GM18498 (cell line): ENCODE data around the gene ST7L.

ENCODE experiments used
- ATAC-seq: cut with Tn5 transposase; IDR thresholded peaks from one replicate; pipeline ENCODE4 v1.9.1; 2021; ENCODE audit warnings: mild to moderate bottlenecking, moderate library complexity; ENCODE audit not compliant: unreplicated experiment

Gene ST7L

GRCh38 chr1:112518186-112518585 is 100.8 kb downstream of the ST7L start:
- no peak for ATAC-seq

DNA sequence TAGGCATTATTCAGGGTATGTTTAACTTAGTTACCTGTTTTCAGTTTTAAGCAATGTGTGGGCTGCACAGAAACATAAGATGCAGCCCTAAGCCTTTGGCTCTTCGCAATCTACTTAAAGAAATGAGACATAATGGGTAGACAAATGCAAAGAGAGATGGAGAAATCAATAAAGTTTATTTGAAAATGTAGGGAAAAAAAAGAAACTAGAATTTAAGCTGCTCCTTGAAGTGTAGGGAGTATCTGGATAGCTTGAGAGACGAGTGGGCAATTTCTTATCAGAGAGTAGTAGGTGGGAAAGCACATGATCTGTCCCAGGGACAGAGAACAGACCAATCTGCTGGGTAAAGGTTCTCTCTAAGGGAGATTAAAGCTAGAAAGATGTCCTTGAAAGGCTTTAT is 101.3 kb downstream of the ST7L start:
- no peak for ATAC-seq

- ATAC-seq, result no peak
Measured at GRCh38 chr1:112517231-112517630, 101.7 kb downstream of the ST7L start.

- no peak for ATAC-seq
Measured at GRCh38 chr1:112516141-112516540, 102.8 kb downstream of the ST7L start.

- no peak for ATAC-seq
Measured at GRCh38 chr1:112515311-112516009, 103.5 kb downstream of the ST7L start.

GRCh38 chr1:112514901-112515300 is 104.0 kb downstream of the ST7L start:
- no peak for ATAC-seq

- no peak for ATAC-seq
Measured at GRCh38 chr1:112513112-112513870, 105.7 kb downstream of the ST7L start.

DNA sequence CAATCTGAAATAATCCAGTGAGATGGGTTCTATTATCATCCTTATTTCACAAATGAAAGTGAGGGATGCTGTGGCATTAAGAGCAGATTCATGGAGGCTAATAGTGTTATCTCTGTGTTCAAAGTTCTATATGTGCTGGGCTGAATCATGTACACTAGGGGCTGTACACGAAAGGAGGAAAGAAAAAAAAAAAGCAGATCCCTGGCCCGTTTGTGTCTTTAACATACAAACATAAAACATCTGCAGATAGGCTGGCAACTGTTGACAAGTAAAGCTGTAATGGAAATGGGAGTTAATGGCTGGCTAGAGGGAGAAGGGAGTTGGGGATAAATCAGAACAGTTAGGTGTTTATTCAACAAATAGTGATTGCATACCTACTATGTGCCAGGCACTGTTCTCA is 107.0 kb downstream of the ST7L start:
- no peak for ATAC-seq

DNA sequence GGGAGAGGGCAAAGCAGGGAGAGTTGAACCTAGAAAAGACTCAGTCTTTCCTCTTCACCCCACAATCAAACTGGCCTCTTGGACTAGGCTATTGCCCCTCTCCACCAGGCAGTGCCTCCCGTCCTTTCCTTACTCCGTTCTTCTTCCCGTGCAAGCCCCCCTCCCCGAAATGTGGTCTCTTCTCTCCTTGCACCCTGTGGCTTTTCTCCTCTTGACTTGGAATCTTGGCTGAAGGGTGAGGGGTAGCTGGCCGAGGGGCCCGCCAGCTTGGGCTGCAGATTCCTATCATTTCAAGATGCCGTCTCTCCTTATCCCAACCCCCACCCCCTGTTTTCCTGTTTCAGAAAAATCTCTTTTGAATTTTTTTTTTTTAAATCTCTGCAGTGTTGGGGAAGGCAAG is 108.6 kb downstream of the ST7L start:
- ATAC-seq, result no peak

GRCh38 chr1:112509660-112510178 is 109.2 kb downstream of the ST7L start:
- ATAC-seq, result no peak

GRCh38 chr1:112509005-112509659 is 109.8 kb downstream of the ST7L start:
- ATAC-seq, result peak; percentile 32

DNA sequence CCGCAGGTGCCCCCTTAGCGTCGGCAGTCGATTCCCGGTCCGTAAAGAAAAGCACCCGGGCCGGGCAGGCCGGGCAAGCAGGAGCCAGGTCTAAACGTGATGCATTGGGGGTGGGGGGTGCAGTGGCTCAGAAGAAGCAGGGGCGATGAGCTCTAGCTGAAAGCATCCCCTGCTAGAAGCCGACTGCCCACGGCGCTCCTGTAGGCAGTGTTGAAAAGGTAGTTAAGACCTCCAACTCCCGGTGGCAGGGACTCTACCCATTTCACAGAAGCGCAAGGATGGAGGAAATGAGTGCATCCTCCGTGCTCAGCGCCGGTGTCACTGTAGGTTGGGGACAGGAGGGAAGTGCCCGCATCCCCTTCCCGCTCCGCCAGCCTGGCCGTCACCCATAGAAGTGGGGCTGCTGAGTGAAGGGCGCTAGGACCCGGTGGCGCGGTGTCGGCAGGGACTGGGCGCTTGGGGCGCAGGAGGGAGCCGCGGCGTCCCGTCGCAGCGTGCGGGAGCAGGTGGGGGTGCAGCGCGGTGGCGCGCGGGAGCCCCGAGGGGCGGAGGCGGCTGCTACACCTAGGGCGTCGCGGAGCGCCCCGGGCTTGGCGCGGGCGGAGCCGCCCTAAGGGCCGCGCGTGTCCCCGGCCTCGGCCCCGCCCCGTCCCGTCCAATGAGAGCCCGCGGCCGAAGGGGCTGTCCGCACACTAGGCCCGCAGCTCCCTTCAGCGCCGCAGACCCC is 110.5 kb downstream of the ST7L start, which contains the start of gene WNT2B:
TSS of gene WNT2B (plus strand) at position 688 of the 727 bp plus-strand sequence. CDS start 298 bp downstream, outside the sequence.
- peak; percentile 71 for ATAC-seq

DNA sequence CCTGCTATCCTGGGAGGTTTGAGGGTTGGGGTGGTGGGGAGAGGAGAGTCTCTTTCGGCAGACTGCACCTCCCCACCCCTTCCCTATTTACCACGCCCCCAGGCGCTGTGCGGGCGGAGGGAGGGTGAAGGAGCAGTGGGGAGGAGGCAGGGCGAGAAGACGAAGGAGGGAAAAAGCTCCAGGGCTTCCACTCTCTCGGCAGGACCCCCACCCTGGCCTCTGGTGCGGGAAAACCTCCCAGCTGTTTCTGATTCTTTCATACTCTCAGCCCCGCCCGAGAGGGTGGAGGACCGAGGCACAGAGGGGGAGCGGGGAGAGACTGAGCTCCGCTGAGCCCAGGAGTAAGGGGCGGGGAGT is 111.0 kb downstream of the ST7L start:
- ATAC-seq, result peak; percentile 11

DNA sequence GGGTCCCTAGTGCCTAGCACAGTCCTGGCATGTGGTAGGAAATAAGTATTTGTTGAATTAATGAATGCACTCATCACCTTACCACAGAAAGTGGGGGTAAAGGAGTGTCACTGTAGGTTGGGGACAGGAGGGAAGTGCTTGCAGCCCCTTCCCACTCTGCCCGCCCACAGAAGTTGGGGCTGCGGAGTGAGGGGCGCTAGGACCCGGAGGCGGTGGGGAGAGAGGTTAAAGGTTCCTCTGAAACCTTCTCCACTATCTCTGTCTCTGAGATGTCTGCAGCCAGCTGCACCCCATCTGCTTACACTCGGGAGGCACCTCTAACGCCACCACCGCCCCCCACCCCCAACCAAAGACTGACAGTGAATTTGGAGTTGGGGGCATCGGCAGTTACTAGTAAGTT is 111.6 kb downstream of the ST7L start:
- ATAC-seq, result no peak

- ATAC-seq, result no peak
Measured at GRCh38 chr1:112506731-112507130, 112.2 kb downstream of the ST7L start.

DNA sequence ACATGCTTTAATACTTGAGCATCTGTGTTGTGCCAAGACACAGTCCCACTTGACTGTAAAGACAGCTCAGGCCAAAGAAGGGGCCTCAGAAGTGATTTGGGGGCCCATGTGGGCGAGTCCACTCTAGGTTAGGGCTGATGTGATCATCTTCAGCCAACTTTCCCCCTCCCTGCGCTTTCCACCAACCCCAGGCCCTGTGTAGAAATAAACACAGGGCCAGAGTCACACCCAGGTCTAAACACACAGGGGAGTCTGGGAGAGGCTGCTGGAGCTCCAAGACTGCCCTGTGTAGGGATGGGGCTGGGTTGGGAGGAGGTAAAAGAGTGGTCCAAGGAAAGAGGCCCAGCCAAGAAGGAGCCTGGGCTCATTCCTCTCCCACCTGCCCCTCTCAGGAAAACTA is 112.6 kb downstream of the ST7L start:
- ATAC-seq, result no peak

- ATAC-seq, result no peak
Measured at GRCh38 chr1:112505878-112506277, 113.1 kb downstream of the ST7L start.

- no peak for ATAC-seq
Measured at GRCh38 chr1:112505400-112505785, 113.5 kb downstream of the ST7L start.

- no peak for ATAC-seq
Measured at GRCh38 chr1:112504661-112505399, 114.1 kb downstream of the ST7L start.

DNA sequence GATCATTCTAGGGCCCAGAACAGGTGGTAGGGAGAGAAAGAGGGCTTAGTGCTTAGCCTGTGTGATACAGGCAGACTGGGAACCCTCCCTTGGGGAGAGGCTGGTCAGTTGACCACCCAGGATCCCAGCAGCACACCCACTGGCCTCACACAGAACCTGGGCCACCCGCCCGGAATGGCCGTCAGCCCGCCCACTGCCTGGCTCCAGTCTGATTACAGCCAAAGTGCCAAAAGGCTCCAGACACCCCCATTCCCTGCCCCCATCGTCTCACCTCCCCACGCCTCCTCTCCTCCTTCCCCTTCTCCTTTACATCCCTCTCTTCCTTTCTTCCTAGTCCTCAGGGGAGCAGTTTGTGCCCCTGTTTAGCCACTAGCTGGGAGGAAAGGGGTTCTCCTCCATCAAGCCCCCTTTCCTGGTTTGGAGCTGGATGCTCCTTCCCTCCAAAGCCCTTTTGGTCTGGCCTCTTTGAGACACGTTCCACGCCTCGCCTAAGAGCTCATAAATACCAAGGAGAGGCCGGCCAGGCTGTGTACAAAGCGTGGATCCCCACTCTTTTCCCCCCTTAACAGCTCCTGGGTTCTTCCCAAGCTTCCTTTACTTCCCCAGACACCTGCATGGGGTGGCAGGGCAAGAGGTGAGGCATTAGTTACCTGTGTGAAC is 114.8 kb downstream of the ST7L start:
- ATAC-seq, result no peak
